Measurements from ENCODE around the gene PADI3.
"Not testable (repeated sequence)": the region's sequence is repeated elsewhere in the genome, so short reads cannot be mapped to it uniquely, and the experiment has no call there.

PADI3 gene

GRCh38 chr1:17217607-17218006 lies 31.3 kb upstream of the PADI3 start:
- DNase-seq, result no peak

DNA sequence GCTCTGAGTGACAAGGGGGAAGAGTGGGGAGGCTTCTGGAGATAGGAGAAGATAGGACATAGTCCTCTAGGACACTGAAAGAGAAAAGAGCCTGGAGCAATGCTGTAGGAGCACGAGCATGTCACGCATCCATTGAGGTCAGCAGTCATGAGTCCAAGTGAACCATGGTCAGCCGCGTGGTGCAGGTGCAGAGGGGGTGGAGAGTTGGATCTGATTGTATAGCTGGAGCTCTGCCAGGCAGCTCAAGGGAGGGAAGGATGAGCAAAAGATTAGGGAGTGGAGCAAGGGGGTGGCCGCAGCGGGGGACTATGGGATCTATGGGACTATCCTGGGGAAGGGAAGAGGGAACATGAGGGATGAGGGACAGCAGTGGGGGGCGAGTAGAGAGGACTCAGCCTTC lies 30.0 kb upstream of the PADI3 start:
- no peak for DNase-seq

DNA sequence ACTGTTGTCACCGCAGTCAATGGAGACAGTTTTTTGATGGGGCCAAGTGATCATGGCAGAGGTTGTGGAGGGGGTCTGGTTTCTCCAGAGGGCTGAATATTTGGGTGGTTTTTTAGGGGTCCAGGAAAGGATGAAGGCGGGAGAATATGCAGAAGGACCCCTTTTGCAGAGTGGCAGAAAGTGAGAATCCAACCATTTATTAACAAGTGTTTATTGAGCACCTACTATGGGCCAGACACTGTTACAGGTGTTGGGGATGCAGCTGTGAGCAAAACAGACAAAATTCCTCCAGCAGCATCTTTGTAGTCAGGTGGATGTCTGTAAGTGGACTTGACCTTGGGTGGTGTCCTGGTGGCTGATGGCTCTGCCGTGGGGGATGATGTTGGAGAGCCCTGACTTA lies 28.6 kb upstream of the PADI3 start:
- no peak for DNase-seq

- no peak for DNase-seq
Measured at GRCh38 chr1:17222557-17222956, 26.3 kb upstream of the PADI3 start.

DNA sequence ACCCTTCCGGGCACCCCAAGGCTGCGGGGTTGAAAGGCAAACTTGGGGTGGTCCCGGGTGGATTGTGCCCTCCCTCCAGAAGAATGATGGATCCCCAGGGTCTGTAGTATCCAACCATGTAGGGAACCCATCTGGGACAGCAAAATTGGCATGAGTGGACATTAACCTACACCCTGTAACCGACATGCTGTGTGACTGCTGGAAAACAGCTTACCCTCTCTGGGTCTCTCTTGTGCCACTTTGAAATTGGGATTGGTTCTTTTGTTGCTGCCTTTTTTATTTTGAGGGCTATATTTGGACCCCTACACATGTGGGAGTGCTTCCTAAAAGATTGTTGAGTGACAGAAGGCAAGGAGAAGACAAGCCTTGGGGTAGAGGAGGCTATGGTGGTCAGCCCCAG lies 24.5 kb upstream of the PADI3 start:
- DNase-seq, result no peak

DNA sequence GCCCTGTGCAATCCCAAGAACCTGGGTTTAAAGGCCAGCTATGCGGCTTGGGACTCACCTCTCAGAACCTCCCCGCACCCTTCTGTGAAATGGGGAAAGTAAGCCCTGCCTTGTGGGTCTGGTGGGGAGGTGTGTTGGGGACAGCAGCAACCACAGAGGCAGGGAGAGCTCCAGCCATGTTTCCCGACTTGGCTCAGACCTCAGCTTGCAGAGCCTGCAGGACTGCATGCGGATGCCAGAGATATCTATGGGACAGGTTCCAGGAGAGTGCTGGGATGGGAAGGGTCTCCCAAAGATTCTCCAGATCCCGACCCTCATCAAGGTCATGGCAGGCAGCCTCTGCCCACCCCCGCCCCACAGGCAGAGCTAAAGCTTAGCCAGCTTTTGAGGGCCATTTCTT lies 23.8 kb upstream of the PADI3 start:
- DNase-seq, result no peak

- DNase-seq, result no peak
Measured at GRCh38 chr1:17227358-17227915, 21.5 kb upstream of the PADI3 start.

DNA sequence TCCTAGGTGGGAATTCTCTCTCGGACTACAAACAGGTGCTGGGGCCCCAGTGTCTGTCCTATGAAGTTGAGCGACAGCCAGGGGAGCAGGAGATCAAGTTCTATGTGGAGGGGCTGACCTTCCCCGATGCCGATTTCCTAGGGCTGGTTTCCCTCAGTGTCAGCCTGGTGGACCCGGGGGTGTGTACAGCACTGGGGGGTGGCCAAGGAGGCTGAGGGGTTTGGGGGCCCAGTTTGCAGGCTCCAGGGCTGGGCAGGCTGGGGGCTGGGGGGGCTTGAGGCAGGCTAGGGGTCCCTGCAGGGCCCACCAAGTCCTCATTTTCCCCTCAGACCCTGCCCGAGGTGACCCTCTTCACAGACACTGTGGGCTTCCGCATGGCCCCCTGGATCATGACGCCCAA lies 20.3 kb upstream of the PADI3 start:
- no peak for DNase-seq

DNA sequence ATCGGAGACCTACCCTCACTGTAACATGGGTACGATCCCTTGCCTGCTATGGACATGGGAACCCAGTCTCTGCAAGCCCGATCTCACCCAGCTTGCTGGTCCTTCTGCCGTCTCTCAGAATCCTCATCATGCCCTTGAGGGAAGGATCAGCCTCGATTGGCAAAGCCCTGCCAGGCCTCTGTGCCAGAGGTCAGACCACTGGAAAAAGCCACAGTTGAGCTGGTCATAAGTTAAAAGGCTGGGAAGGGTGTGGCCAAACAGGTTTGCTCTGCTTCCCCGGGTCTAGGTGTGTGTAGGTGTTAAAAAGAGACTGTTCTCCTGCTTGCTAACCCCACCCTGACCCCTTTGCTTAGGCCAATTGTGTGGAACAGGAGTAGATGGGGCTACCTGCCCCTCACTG lies 19.5 kb upstream of the PADI3 start:
- DNase-seq, result no peak

DNA sequence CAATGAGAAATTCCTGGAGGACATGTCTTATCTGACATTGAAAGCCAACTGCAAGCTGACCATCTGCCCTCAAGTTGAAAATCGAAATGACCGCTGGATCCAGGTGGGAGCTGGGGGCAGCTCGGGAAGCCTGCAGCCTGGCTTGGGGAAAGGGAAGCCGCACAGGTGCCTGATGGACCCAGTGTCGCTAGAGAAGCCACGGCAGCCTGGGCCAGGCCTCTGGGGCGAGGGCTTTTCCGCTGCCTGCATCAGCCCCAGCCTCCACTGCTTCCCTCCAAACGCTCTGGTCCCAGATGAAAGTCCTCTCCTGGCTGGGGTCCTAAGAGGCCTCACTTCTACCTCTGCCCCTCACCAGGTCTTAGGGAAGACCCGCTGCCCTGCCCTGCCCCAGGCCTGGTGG lies 18.8 kb upstream of the PADI3 start:
- no peak for DNase-seq

GRCh38 chr1:17230671-17231310 lies 18.1 kb upstream of the PADI3 start:
- no peak for DNase-seq

DNA sequence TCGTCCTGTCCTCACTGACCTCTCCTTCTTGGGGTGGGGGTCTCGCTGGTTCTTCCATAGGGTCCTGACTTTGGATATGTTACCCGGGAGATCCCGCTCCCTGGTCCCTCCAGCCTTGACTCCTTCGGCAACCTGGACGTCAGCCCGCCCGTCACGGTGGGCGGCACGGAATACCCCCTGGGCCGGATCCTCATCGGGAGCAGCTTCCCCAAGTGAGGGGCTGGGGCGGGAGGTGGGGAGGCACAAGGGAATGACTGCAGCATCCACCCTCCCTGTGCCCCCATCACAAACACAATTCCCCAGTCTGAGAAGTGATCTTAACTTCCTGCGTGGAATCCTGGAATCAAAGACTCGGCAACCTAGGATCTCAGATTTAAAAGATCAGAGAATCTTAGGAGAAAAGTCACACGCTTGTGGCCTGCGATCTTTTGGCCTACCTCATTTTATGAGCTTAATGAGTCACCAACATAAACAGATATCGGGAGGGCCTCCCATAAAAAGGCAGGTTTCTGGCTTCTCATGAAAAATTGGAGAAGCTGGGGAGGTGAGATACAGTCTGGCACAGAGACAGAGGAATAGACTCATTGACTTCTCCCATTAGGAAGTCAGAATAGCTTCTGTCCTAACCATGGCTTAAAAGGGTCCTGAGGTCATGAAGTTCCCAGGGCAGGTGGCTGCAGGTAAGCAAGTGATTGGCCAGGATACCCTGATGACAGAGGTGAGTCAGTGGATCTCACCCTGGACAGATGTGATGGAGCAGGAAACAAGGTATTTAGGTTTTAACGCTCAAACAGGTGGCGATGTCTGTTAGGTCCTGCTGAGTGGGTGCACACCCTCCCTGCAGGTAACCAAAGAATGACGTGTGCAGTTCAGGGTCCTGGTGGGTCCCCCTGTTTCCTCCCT lies 15.9 kb upstream of the PADI3 start:
- DNase-seq, result no peak

DNA sequence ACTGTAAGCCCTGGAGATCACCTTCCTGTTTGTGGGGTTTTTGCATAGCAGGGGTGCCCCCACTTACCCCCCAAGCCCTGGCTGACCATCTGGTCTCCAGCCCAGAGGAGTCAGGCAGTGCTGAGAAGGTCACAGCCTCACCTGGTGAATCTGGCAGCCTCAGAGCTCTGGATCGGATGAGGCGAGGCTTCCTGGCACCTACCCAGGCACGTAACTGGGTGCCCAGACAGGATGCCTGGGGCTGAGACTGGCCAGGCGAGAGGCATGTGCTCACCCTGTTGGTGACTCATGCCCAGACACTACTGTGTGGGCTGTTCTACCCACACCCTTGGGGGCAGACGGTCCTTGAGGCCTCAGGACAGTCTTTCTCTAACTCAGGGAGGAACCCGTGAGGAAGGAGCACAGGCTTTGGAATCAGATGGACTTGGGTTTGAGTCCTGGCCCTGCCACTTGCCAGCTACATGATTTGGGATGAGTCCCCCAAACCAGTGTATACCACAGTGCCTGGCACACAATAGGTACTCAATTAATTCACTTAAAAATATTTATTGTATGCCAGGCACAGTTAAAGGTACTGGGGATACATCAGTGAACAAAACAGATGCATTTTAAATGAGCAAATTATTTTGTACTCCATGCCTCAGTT lies 15.1 kb upstream of the PADI3 start:
- no peak for DNase-seq

- DNase-seq, result no peak
Measured at GRCh38 chr1:17234405-17234804, 14.5 kb upstream of the PADI3 start.

GRCh38 chr1:17235135-17235885 lies 13.6 kb upstream of the PADI3 start:
- no peak for DNase-seq

DNA sequence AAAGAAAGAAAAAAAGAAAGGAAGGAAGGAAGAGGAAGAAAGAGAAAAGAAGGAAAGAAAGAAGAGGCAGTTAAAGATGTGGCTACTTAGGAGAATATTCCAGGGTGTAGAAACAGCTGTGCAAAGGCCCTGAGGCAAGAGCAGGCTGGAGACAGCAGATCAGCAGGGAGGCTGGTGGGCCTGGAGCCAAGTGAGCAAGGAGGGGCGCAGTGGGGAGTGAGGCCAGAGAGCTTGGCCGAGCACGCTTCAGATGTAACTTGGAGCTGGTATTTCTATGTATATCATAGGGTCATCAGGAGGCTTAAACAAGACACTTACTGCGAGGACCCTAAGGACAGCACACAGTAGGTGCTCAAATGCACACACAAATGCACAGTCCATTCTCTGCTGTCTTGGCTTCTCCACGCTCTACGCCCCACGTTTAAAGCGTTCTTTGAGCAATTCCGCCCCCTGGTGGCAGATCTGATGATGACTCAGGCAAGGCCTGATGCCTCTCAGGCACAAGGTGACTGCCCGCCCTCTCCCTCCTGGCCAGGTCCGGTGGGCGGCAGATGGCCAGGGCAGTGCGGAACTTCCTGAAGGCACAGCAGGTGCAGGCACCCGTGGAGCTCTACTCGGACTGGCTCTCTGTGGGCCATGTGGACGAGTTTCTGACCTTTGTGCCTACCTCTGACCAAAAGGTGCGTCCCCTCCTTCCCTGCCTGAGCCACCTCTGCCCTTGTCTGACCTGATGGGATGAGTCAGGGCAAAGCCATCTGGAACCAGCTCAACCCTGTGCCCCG lies 11.9 kb upstream of the PADI3 start:
- peak; percentile 84 to 88 for DNase-seq

DNA sequence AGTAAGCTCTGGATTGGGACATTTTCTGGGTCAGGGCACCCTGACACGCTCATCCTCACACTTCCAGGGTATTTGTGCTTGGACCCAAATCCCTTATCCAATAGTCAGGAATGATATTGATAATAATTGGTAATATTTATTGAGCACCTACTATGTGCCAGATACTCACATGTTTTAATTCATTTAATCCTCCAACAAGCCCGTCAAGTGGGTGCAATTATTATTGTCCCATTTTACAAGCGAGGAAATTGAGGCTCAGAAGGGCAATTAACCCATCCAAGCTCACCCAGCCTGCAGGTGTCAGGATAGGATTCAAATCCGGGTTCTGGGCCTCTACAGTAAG lies 11.4 kb upstream of the PADI3 start:
- no peak for DNase-seq

GRCh38 chr1:17239420-17239819 lies 9.5 kb upstream of the PADI3 start:
- no peak for DNase-seq

GRCh38 chr1:17241011-17241779 lies 7.7 kb upstream of the PADI3 start:
- DNase-seq, result not testable (repeated sequence)

GRCh38 chr1:17241780-17242074 lies 7.2 kb upstream of the PADI3 start:
- not testable (repeated sequence) for DNase-seq

DNA sequence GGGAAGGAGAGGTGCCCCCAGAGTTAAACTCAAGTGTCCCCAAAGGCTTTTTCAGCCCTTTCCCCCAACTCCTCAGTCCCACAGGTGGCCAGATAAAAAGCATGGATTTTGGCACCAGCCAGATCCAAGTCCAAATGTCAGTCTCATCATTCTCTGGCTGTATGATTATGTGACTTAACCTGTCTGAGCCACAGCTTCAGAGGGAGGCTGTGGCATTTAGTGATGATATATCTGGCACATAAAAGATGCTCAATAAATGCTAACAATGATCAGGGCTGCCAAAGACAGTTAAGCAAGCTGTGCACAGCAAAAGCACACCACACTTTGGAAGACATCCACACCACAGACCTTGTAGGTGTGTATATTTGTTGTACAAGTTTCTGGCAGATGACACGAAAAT lies 5.6 kb upstream of the PADI3 start:
- no peak for DNase-seq
